H1 (cell line): ENCODE results near the gene CWH43. TPM values are rescaled to one million over a fixed set of nuclear protein-coding genes. Genes with fewer than 3 reads are reported as not detected.

Experiments
- CTCF ChIA-PET: fragments of 300-600 bp; sonication (Branson Sonifier 250); formaldehyde crosslinking; loops from one replicate; lab custom pipeline; 2021; ENCODE audit not compliant: partially characterized antibody; lab: Charles Lee
- POLR2A ChIA-PET: fragments of 300-600 bp; sonication (Branson Sonifier 250); formaldehyde crosslinking; loops from one replicate; lab custom pipeline; 2021; ENCODE audit warnings: inconsistent platforms; ENCODE audit not compliant: partially characterized antibody; lab: Charles Lee
- DNase-seq, 2 experiments: peaks; one replicate each; pipeline versions ENCODE4 v3.0.0 to v3.0.0-alpha.2; 2010 to 2022; ENCODE audit warnings: low spot score in 2 of 2, low read depth in 1 of 2, mixed read lengths in 1 of 2
- FAIRE-seq: peaks from 2 replicates; lab custom pipeline; 2011; peaks lifted over from hg19 to GRCh38; lab: Jason Lieb, UNC
- H2AFZ ChIP-seq: 2 replicates; pipeline ENCODE4 v1.8.1; 2012; ENCODE audit warnings: low read length, inconsistent platforms
- H2AK5ac ChIP-seq: 2 replicates; pipeline ENCODE4 v1.6.1; 2013; ENCODE audit warnings: low read depth, low read length
- H2BK120ac ChIP-seq: replicated peaks from 2 replicates; pipeline ENCODE3; 2013; ENCODE audit warnings: low read depth, low read length, inconsistent platforms
- H2BK12ac ChIP-seq: 2 replicates; pipeline ENCODE4 v1.6.1; 2013; ENCODE audit warnings: low read depth, low read length
- H2BK15ac ChIP-seq: 2 replicates; pipeline ENCODE4 v1.6.1; 2013; ENCODE audit warnings: low read length
- H2BK20ac ChIP-seq: 2 replicates; pipeline ENCODE4 v1.6.1; 2013; ENCODE audit warnings: low read length
- H2BK5ac ChIP-seq: 2 replicates; pipeline ENCODE4 v1.6.1; 2013; ENCODE audit warnings: low read depth, low read length
- H3K14ac ChIP-seq: 2 replicates; pipeline ENCODE4 v1.6.1; 2013; ENCODE audit warnings: inconsistent platforms; ENCODE audit not compliant: insufficient read length
- H3K18ac ChIP-seq: 2 replicates; pipeline ENCODE4 v1.6.1; 2013; ENCODE audit warnings: low read length; ENCODE audit errors: extremely low read depth
- H3K23ac ChIP-seq: 2 replicates; pipeline ENCODE4 v1.6.1; 2013; ENCODE audit warnings: inconsistent platforms; ENCODE audit not compliant: insufficient read length
- H3K23me2 ChIP-seq: 2 replicates; pipeline ENCODE4 v1.6.1; 2013; ENCODE audit warnings: low read depth, low read length
- H3K27ac ChIP-seq: 2 replicates; pipeline ENCODE4 v1.6.1; 2011; ENCODE audit warnings: low read depth, low read length, inconsistent platforms
- H3K27me3 ChIP-seq, 4 experiments: replicated peaks in 1 of 4; 1 replicate in 1 of 4; 2 replicates in 3 of 4; pipeline versions ENCODE4 v1.6.1 to v1.8.1; 2011 to 2013; ENCODE audit warnings: low read length in 3 of 4, mild to moderate bottlenecking in 3 of 4, inconsistent platforms in 2 of 4, mixed read lengths in 2 of 4, moderate library complexity in 1 of 4; ENCODE audit not compliant: control insufficient read depth in 3 of 4, insufficient read depth in 3 of 4; ENCODE audit errors: extremely low read depth in 1 of 4
- H3K36me3 ChIP-seq, 4 experiments: 2 replicates each; pipeline versions ENCODE4 v1.6.1 to v1.8.1; 2011 to 2013; ENCODE audit warnings: mild to moderate bottlenecking in 4 of 4, low read length in 3 of 4, moderate library complexity in 2 of 4, control low read depth in 1 of 4, inconsistent platforms in 1 of 4; ENCODE audit not compliant: insufficient read depth in 4 of 4, control insufficient read depth in 2 of 4
- H3K4ac ChIP-seq: replicated peaks from 2 replicates; pipeline ENCODE3; 2013; ENCODE audit warnings: low read length, low read depth, mixed read lengths, inconsistent platforms; ENCODE audit not compliant: insufficient read length
- H3K4me1 ChIP-seq, 4 experiments: replicated peaks in 1 of 4; 1 replicate in 1 of 4; 2 replicates in 3 of 4; pipeline versions ENCODE4 v1.6.1 to v1.8.1; 2011 to 2013; ENCODE audit warnings: low read length in 3 of 4, inconsistent platforms in 2 of 4, mixed read lengths in 1 of 4; ENCODE audit not compliant: insufficient read depth in 4 of 4, control insufficient read depth in 3 of 4
- H3K4me2 ChIP-seq, 2 experiments: 2 replicates each; pipeline versions ENCODE4 v1.6.1 to v1.8.1; 2011 to 2013; ENCODE audit warnings: low read depth in 2 of 2, low read length in 2 of 2, control low read depth in 1 of 2, inconsistent platforms in 1 of 2, mild to moderate bottlenecking in 1 of 2; ENCODE audit not compliant: insufficient read depth in 1 of 2
- H3K4me3 ChIP-seq, 4 experiments: fragments of 200-600, 300-600 bp in 1 of 4; sonication (generic), shearing (Covaris generic), sonication (Bioruptor Twin) in 1 of 4; 2 replicates each; pipeline versions ENCODE4 v1.5.1 to v1.8.1; 2011 to 2016; ENCODE audit warnings: low read length in 4 of 4, low read depth in 3 of 4, control low read depth in 2 of 4, inconsistent platforms in 2 of 4, mild to moderate bottlenecking in 2 of 4, mixed read lengths in 1 of 4, moderate library complexity in 1 of 4; ENCODE audit not compliant: insufficient read depth in 2 of 4; ENCODE audit errors: extremely low read depth in 1 of 4
- H3K56ac ChIP-seq: replicated peaks from 2 replicates; pipeline ENCODE3; 2013; ENCODE audit warnings: low read depth, mild to moderate bottlenecking, mixed read lengths, low read length, inconsistent platforms; ENCODE audit not compliant: insufficient read length
- H3K79me1 ChIP-seq: 2 replicates; pipeline ENCODE4 v1.6.1; 2013; ENCODE audit warnings: low read depth, low read length, control low read depth
- H3K79me2 ChIP-seq, 2 experiments: 2 replicates each; pipeline versions ENCODE4 v1.6.1 to v1.8.1; 2012 to 2013; ENCODE audit warnings: low read length in 2 of 2, mild to moderate bottlenecking in 2 of 2, inconsistent platforms in 1 of 2; ENCODE audit not compliant: insufficient read depth in 2 of 2, control insufficient read depth in 1 of 2
- H3K9ac ChIP-seq, 4 experiments: replicated peaks in 1 of 4; 1 replicate in 1 of 4; 2 replicates in 3 of 4; pipeline versions ENCODE4 v1.6.1 to v1.8.1; 2011 to 2013; ENCODE audit warnings: low read depth in 3 of 4, low read length in 3 of 4, control low read depth in 2 of 4, mild to moderate bottlenecking in 2 of 4, moderate library complexity in 2 of 4, inconsistent platforms in 1 of 4; ENCODE audit errors: extremely low read depth in 1 of 4
- H3K9me3 ChIP-seq, 2 experiments: 2 replicates each; pipeline versions ENCODE4 v1.6.1 to v1.8.1; 2012 to 2013; ENCODE audit warnings: mild to moderate bottlenecking in 2 of 2, moderate library complexity in 2 of 2, control low read depth in 1 of 2, inconsistent platforms in 1 of 2, low read depth in 1 of 2, low read length in 1 of 2, mixed read lengths in 1 of 2; ENCODE audit not compliant: insufficient read depth in 2 of 2
- H4K20me1 ChIP-seq, 2 experiments: replicated peaks in 1 of 2; 2 replicates each; pipeline versions ENCODE3 to v1.8.1; 2011 to 2013; ENCODE audit warnings: inconsistent platforms in 2 of 2, low read length in 2 of 2, mild to moderate bottlenecking in 1 of 2; ENCODE audit not compliant: insufficient read depth in 2 of 2, control insufficient read depth in 1 of 2
- H4K5ac ChIP-seq: 2 replicates; pipeline ENCODE4 v1.6.1; 2013; ENCODE audit warnings: low read length, low read depth, mixed read lengths, inconsistent platforms; ENCODE audit not compliant: insufficient read length
- H4K8ac ChIP-seq: 2 replicates; pipeline ENCODE4 v1.8.0; 2013; ENCODE audit warnings: mild to moderate bottlenecking, moderate library complexity, low read length, inconsistent platforms; ENCODE audit not compliant: insufficient read depth; ENCODE audit errors: extremely low read depth
- H4K91ac ChIP-seq: replicated peaks from 2 replicates; pipeline ENCODE3; 2013; ENCODE audit warnings: low read length, mixed read lengths, inconsistent platforms; ENCODE audit not compliant: insufficient read length
- EZH2 ChIP-seq: fragments of 200-600 bp; sonication (generic); IDR thresholded peaks from 2 replicates; pipeline ENCODE4 v1.7.1; 2012; ENCODE audit warnings: low read depth, mild to moderate bottlenecking, moderate library complexity, low read length, inconsistent platforms; ENCODE audit not compliant: severe bottlenecking
- TAF1 ChIP-seq: IDR thresholded peaks from 2 replicates; pipeline ENCODE4 v1.6.1; 2011; ENCODE audit warnings: mild to moderate bottlenecking, low read depth, low read length
- WGBS, 2 experiments: shearing (Covaris generic) in 1 of 2; methylation state at CpG; one replicate each; pipeline versions ENCODE4 v1.1.6 to v1.1.7; 2013 to 2015; ENCODE audit warnings: low lambda C conversion rate in 2 of 2, mixed read lengths in 2 of 2, inconsistent platforms in 1 of 2, low coverage in 1 of 2, missing lambda C conversion rate in 1 of 2; ENCODE audit not compliant: insufficient replicate concordance in 2 of 2, insufficient coverage in 1 of 2, insufficient read length in 1 of 2; ENCODE audit errors: extremely low coverage in 1 of 2, missing lambda C conversion rate in 1 of 2; 5-methylcytosine and 5-hydroxymethylcytosine counted together
- polyA plus RNA-seq, 7 experiments: library from polyadenylated mRNA; depleted of rRNA in 3 of 7; stranded (reverse) in 5 of 7; unstranded in 2 of 7; fragments of >200 nt in 5 of 7; fragments of 200-250 nt in 2 of 7; gene quantifications; 1 replicate in 5 of 7; 2 replicates in 1 of 7; 4 replicates in 1 of 7; pipeline versions ENCODE4 v1.2.1 to v1.2.3, GENCODE V29; 2011 to 2013; ENCODE audit warnings: missing spikeins in 2 of 7, mixed read lengths in 2 of 7
- total RNA-seq: library from RNA; stranded (reverse); fragmentation: NEBNext Ultra II Directional; extraction: Animal tissue kit (Norgen Biotek cat#: 25700); gene quantifications from 2 replicates; pipeline ENCODE4 v1.2.1, GENCODE V29; 2021

The CWH43 gene
- total and polyA plus RNA-seq, 2 of the 8 experiments (the other 6 are each of a cell fraction or from before 2014, with no cell fraction given) = not detected

DNA sequence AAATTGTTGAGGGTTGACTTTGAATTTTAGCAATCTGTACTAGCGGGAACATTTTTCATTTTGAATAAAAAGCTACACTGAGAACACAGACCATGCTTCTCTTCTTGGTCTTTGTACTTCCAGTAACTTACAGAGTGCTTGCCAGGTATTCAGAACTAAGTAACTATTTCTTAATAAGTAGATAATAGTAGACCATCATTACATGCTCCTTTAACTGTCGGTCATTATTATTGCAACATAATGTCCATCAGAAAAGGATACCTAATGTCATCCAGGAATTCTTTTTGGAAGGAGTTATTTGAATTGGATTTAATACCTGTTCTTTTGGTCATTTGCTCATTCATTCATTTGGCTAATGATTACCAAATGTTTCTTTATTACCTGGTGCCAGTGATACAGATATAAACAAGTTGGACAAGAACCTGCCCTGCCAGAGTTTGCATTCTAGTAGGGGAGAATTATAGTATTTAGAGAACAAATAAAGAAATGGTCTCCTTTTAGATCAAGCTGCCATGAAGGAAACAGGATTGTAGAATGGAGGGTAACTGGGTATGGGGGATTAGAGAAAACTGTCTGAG is 32.7 kb downstream of the CWH43 start:
- no peak overlapping the region for H2BK12ac ChIP-seq
- no peak overlapping the region for H3K18ac ChIP-seq
- no peaks in the 10 kb centered on the region for H4K20me1 ChIP-seq
- DNase-seq (no peak), FAIRE-seq (no peak)
- 80% methylated on average over 2 of the region's 2 CpGs; no CpG with 5 or more reads in 1 of the 2 experiments for WGBS, 2 experiments
- no peak overlapping the region for H2BK15ac ChIP-seq
- no peak overlapping the region for H4K5ac ChIP-seq
- no peaks in the 10 kb centered on the region for H3K27me3 ChIP-seq
- H2BK5ac ChIP-seq = no peak overlapping the region
- H3K36me3 ChIP-seq = no peaks in the 10 kb centered on the region
- no peak overlapping the region for H3K4me2 ChIP-seq
- H3K56ac ChIP-seq = no peak overlapping the region
- H2AK5ac ChIP-seq = no peak overlapping the region
- H3K23ac ChIP-seq = no peak overlapping the region
- no peak overlapping the region for H3K14ac ChIP-seq
- CTCF ChIA-PET = no interaction called here
- H4K91ac ChIP-seq = no peak overlapping the region
- TF ChIP-seq EZH2 (no peak), TAF1 (no peak)
- TF ChIP-seq, all 59 proteins: peak for 0
- no peak overlapping the region for H3K4me3 ChIP-seq
- H3K9me3 ChIP-seq = peaks cover 26 to 59% of the 10 kb centered on the region in 2 experiments
- H4K8ac ChIP-seq = no peak overlapping the region
- no peak overlapping the region for H2BK120ac ChIP-seq
- H3K9ac ChIP-seq = no peak overlapping the region
- H3K23me2 ChIP-seq = no peaks in the 10 kb centered on the region
- H3K27ac ChIP-seq = no peak overlapping the region
- no peak overlapping the region for H3K4ac ChIP-seq
- POLR2A ChIA-PET = no interaction called here
- no peaks in the 10 kb centered on the region for H3K79me1 ChIP-seq
- H3K4me1 ChIP-seq = no peaks in the 10 kb centered on the region
- no peak overlapping the region for H2BK20ac ChIP-seq
- no peaks in the 10 kb centered on the region for H3K79me2 ChIP-seq
- no peak overlapping the region for H2AFZ ChIP-seq
